Measurements from ENCODE around the gene ZGPAT. TPM values are rescaled to one million over a fixed set of nuclear protein-coding genes. Genes with fewer than 3 reads are reported as not detected.

Gene ZGPAT
- polyA plus RNA-seq, 4 donors, result 15.1 to 26.0 (median 17.0) TPM

DNA sequence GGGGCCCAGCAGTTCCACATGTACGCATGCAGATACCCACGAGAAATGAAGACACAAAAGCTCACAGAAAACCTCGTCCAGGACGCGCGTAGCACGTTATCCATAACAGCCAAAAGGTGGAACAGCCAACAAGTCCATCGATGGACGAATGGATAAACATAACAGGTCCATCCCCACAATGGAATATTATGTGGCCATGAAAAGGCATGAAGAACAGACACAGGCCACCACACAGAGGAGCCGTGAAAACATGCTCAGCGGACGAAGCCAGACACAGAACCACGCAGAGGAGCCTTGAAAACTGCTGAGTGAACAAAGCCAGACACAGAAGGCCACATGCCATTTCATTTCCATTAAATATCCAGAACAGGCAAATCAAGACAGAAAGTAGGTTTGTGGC lies 69.8 kb downstream of the ZGPAT start:
- no peak for DNase-seq (ENCODE audit: low read depth in 4 of 4, low spot score in 3 of 4)

DNA sequence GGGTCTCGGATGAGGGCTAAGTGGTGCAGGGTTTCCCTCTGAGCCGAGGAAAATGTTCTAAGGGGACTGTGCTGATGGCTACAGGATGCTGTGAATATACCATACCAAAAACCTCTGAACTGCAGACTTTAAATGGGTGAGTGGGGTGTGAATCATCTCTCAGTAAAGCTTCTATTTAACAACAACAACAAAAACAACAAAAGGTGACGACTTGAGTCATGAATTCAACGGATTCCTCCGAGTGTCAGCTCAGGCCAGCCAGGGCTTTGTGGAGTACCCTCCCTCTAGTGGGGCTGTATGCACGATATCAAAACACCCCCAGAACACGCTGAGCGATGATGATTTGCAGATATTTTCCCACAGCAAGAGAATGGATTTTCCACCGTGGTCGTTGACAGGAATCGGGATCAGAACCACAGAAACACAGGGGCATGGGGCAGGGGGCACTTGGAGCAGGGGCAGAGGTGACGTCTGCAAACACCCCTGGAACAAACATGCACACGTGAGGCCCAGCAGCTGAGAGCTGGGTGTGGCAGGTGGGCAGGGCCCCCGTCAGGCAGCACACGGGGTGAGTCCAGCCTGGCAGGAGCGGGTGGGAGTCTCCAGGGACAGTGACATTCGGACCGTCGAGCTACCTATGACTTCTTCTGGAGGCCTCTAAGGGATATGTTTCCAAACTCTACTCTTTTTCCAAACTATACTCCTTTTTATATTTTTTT lies 70.4 kb downstream of the ZGPAT start:
- no peak for DNase-seq (ENCODE audit: low read depth in 4 of 4, low spot score in 3 of 4)

DNA sequence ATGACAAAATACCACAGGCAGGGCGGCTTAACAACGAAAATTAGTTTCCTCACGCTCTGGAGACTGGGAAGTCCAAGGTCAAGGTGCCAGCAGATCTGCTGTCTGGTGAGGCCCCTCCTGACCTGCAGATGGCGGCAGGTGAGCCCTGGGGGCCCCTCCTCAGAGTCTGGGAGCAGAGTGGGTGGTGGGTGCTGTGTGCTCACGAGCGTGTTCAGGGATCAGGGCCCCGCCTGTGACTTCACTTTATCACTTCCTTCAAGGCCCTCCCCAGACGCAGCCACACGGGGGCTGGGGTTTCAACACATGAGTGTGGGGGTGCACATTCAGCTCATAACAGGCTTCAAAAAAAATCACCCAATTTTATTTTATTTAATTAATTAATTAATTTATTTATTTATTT lies 71.0 kb downstream of the ZGPAT start:
- no peak for DNase-seq (ENCODE audit: low read depth in 4 of 4, low spot score in 3 of 4)

DNA sequence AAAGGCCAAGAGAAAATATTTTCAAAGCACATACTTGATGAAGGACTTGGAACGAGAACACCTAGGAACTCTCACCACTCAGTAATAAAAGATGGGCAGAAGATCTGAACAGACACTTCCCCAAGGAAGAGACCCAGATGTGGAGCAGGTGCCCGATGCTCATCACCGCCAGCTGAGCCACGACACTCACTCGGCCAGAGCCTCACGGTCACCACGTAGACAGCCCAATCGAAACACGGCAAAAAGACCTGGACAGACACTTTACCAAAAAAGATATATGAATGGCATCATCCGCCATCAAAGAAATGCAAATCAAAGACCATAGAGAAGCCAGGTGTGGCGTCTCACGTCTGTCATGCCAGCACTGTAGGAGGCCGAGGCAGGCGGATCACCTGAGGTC lies 73.3 kb downstream of the ZGPAT start:
- DNase-seq (ENCODE audit: low read depth in 4 of 4, low spot score in 3 of 4), result no peak

DNA sequence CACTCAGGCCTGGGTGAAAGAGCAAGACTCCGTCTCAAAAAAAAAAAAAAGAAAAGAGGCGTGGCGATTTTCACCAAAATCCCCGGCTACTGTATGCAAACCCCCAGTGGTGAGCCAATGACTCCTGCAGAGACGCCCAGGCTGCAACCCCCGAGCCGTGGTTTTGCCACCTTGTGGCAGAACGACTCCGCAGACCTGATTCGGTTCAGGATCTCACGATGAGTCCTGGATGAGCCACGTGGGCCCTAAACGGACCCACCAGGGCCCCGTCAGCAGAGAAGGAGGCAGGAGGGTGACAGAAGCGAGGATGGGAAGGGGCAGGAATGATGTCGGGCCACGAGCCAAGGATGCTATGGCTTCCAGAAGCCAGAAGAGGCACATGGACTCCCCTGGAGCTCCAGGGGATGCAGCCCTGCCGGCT lies 74.2 kb downstream of the ZGPAT start:
- no peak for DNase-seq (ENCODE audit: low read depth in 4 of 4, low spot score in 3 of 4)

DNA sequence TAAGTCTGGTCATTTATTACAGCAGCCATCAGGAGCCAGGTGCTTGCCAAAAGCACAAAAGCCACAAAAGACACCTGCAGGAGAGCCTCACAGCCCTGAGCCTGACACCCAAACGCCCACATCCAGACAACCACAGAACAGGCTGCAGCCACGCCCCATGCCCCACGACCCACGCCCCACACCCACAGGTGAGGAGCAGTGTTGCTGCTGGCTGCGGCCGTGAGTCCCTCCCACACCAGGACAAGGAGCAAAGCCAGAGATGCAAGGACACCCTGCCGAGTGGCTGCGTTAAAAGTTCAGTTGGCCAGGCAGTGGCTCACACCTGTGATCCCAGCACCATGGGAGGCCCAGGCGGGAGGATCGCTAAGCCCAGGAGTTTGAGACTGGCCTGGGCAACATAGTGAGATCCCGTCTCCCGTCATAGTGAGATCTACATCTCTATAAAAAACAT lies 74.7 kb downstream of the ZGPAT start:
- DNase-seq (ENCODE audit: low read depth in 4 of 4, low spot score in 3 of 4), result no peak

DNA sequence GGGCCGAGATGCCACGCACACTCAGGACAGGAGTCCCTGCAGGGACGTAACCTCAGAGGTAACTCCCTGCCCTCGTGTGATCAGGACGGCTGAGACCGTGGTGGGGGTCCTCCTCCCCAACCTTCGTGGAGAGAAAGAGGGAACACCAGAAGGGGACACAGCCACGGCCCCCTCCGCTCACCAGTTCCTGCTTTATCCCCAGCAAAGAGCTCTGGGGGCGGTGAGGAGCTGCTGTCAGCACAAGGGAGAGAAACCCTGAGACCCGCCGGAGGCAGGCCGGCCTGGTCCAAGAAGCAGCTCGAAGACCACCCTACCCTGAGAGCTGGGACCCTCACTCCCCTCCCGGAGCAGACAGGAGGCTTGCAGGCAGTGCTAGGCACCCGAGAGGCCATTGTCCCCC lies 76.1 kb downstream of the ZGPAT start:
- no peak for DNase-seq (ENCODE audit: low read depth in 4 of 4, low spot score in 3 of 4)

DNA sequence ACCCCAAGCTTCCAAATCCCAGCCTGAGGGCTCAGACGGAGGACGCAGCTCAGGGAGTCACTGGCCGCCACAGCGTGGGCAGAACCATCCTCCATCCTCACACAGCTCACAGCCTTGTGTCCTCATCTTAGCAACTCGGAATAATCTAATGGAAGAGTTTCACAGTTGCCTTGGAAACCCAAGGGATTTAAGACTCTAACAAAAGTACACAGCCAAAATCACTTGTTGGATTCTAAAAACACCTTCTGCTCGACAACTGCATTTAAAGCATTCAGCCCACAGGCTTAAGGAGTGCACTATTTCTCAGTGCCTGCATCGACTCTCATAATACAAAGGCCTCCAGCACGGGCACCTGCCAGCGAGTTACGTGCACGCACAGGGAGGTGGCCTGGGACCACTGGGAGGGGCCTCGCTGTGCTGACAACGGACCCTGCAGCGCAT lies 77.9 kb downstream of the ZGPAT start:
- no peak for DNase-seq (ENCODE audit: low read depth in 4 of 4, low spot score in 3 of 4)

Other genes starting within 250 kb of the ZGPAT start
- 1 to 10 TPM; 1.9 to 9.0 (median 6.4) TPM for gene KCNQ2, start 235.4 kb upstream of the ZGPAT start, polyA plus RNA-seq (ENCODE audit: insufficient read length in 4 of 4)
- 1 to 10 TPM in 3 of 4 donors, under 1 TPM in 1; 0.97 to 2.5 (median 2.0) TPM for gene EEF1A2, start 209.0 kb upstream of the ZGPAT start, polyA plus RNA-seq (ENCODE audit: insufficient read length in 4 of 4)
- gene PPDPF, start 187.3 kb upstream of the ZGPAT start, polyA plus RNA-seq (ENCODE audit: insufficient read length in 4 of 4), result 100 to 1,000 TPM; 131 to 374 (median 203) TPM
- 1 to 10 TPM in 2 of 4 donors, under 1 TPM in 2; 0.33 to 1.7 (median 0.91) TPM for gene PTK6, start 170.7 kb upstream of the ZGPAT start, polyA plus RNA-seq (ENCODE audit: insufficient read length in 4 of 4)
- under 1 TPM in 3 of 4 donors, not detected in 1; 0.14 to 0.26 (median 0.17) TPM for gene SRMS, start 160.3 kb upstream of the ZGPAT start, polyA plus RNA-seq (ENCODE audit: insufficient read length in 4 of 4)
- gene FNDC11, start 153.9 kb upstream of the ZGPAT start, polyA plus RNA-seq (ENCODE audit: insufficient read length in 4 of 4), result 1 to 10 TPM in 3 of 4 donors, under 1 TPM in 1; 0.31 to 1.8 (median 1.2) TPM
- gene HELZ2, start 133.8 kb upstream of the ZGPAT start, polyA plus RNA-seq (ENCODE audit: insufficient read length in 4 of 4), result 10 to 100 TPM in 2 of 4 donors, 1 to 10 TPM in 2; 8.1 to 15.4 (median 10.2) TPM
- gene GMEB2, start 80.9 kb upstream of the ZGPAT start, polyA plus RNA-seq (ENCODE audit: insufficient read length in 4 of 4), result 10 to 100 TPM in 1 of 4 donors, 1 to 10 TPM in 3; 8.9 to 13.8 (median 9.3) TPM
- gene STMN3, start 54.6 kb upstream of the ZGPAT start, polyA plus RNA-seq (ENCODE audit: insufficient read length in 4 of 4), result 10 to 100 TPM; 25.5 to 61.2 (median 31.3) TPM
- gene RTEL1, start 49.7 kb upstream of the ZGPAT start, polyA plus RNA-seq (ENCODE audit: insufficient read length in 4 of 4), result 10 to 100 TPM; 16.3 to 21.0 (median 18.3) TPM
- gene TNFRSF6B, start 11.4 kb upstream of the ZGPAT start, polyA plus RNA-seq (ENCODE audit: insufficient read length in 4 of 4), result 1 to 10 TPM in 3 of 4 donors, under 1 TPM in 1; 0.67 to 2.6 (median 1.6) TPM
- gene ARFRP1, start 63 bp upstream of the ZGPAT start, polyA plus RNA-seq (ENCODE audit: insufficient read length in 4 of 4), result 10 to 100 TPM; 28.0 to 38.1 (median 33.5) TPM
- 10 to 100 TPM in 1 of 4 donors, 1 to 10 TPM in 3; 4.0 to 14.9 (median 5.0) TPM for gene LIME1, start 28.6 kb downstream of the ZGPAT start, polyA plus RNA-seq (ENCODE audit: insufficient read length in 4 of 4)
- 100 to 1,000 TPM in 1 of 4 donors, 10 to 100 TPM in 3; 65.3 to 134 (median 70.1) TPM for gene SLC2A4RG, start 31.7 kb downstream of the ZGPAT start, polyA plus RNA-seq (ENCODE audit: insufficient read length in 4 of 4)
- 10 to 100 TPM; 16.1 to 23.2 (median 18.9) TPM for gene ZBTB46, start 123.2 kb downstream of the ZGPAT start, polyA plus RNA-seq (ENCODE audit: insufficient read length in 4 of 4)
- not detected for gene ABHD16B, start 153.5 kb downstream of the ZGPAT start, polyA plus RNA-seq (ENCODE audit: insufficient read length in 4 of 4)
- gene TPD52L2, start 157.2 kb downstream of the ZGPAT start, polyA plus RNA-seq (ENCODE audit: insufficient read length in 4 of 4), result 10 to 100 TPM; 78.5 to 99.6 (median 85.4) TPM
- gene DNAJC5, start 187.1 kb downstream of the ZGPAT start, polyA plus RNA-seq (ENCODE audit: insufficient read length in 4 of 4), result 10 to 100 TPM; 23.1 to 32.3 (median 29.0) TPM
- 10 to 100 TPM; 37.1 to 69.4 (median 43.9) TPM for gene UCKL1, start 248.4 kb downstream of the ZGPAT start, polyA plus RNA-seq (ENCODE audit: insufficient read length in 4 of 4)

Measured in left renal pelvis (tissue), 4 donors.